Peyer's patch (tissue), 4 donors: ENCODE results near the gene BDNF.

ENCODE experiments used
- POLR2A ChIP-seq, 2 donors: fragments of 450-650 bp; IDR thresholded peaks; one replicate each; pipeline ENCODE4 v1.5.1; 2017; ENCODE audit warnings: antibody characterized with exemption in 2 of 2, mild to moderate bottlenecking in 2 of 2, moderate library complexity in 2 of 2
- TF ChIP-seq, protein P1 (sequence below), 6 experiments: fragments of 450-650 bp in 4 of 6; fragments of 200-600 bp in 2 of 6; sonication (generic) in 1 of 6; IDR thresholded peaks; one replicate each; pipeline ENCODE4 v1.5.1; 2017 to 2019; ENCODE audit warnings: antibody characterized with exemption in 6 of 6, mild to moderate bottlenecking in 3 of 6, moderate library complexity in 1 of 6

DNA sequence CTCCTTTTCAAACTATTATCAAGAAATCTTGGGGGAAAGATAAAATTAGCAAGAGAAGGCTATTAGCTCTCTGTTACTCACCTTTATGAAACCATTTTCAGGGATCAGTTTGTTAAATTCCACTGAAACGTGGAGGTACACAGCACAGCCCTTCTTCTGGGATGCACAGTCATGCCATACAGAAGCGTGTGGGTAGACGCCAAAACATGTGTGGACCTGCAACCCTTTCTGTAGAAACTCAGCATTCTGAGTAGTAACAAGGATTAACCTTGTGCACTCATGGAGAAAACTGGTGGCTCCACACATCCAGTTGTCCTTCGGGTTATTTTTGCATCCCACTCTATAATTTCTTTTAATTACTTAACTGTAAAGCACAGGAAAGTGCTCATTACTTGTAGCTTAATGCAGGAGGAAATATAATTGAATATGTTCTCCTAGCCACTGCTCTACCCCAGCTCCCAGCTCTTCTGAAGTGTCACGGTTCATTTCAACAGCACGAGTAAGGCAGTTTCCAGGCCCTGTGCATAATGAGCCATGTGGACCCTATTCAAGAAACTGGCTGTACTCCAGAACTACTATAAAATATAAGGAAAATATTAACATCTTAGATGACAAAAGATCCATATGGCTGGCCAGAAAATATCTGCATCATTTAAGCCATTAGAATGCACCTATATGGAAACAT lies 26.1 kb downstream of the BDNF start:
- TF ChIP-seq, protein P1, sequence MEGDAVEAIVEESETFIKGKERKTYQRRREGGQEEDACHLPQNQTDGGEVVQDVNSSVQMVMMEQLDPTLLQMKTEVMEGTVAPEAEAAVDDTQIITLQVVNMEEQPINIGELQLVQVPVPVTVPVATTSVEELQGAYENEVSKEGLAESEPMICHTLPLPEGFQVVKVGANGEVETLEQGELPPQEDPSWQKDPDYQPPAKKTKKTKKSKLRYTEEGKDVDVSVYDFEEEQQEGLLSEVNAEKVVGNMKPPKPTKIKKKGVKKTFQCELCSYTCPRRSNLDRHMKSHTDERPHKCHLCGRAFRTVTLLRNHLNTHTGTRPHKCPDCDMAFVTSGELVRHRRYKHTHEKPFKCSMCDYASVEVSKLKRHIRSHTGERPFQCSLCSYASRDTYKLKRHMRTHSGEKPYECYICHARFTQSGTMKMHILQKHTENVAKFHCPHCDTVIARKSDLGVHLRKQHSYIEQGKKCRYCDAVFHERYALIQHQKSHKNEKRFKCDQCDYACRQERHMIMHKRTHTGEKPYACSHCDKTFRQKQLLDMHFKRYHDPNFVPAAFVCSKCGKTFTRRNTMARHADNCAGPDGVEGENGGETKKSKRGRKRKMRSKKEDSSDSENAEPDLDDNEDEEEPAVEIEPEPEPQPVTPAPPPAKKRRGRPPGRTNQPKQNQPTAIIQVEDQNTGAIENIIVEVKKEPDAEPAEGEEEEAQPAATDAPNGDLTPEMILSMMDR (IDR thresholded peaks at IDR 0.05), result no peak
- TF ChIP-seq POLR2A (IDR thresholded peaks at IDR 0.05), result no peak
